Heart right ventricle (tissue), 16 donors: ENCODE results near the gene MROH7. TPM values are rescaled to one million over a fixed set of nuclear protein-coding genes. Genes with fewer than 3 reads are reported as not detected.

Experiments
- ATAC-seq, 8 donors: fragments of 200-7000 bp; cut with Tn5 transposase; one replicate each; pipeline ENCODE4 v1.9.1; 2020; ENCODE audit warnings: mild to moderate bottlenecking in 8 of 8, moderate library complexity in 8 of 8, moderate number of reproducible peaks in 1 of 8
- DNase-seq, 2 donors: peaks; one replicate each; pipeline ENCODE4 v3.0.0-alpha.2; 2020
- H3K27ac ChIP-seq, 10 donors: fragments of 200-600 bp; sonication (generic) in 2 of 10; one replicate each; pipeline versions ENCODE4 v1.5.0 to v1.8.0; 2020 to 2022; ENCODE audit warnings: mild to moderate bottlenecking in 3 of 10
- H3K27me3 ChIP-seq, 7 donors: fragments of 200-600 bp; one replicate each; pipeline ENCODE4 v1.8.0; 2021 to 2022; ENCODE audit warnings: mild to moderate bottlenecking in 2 of 7
- H3K36me3 ChIP-seq, 9 donors: fragments of 200-600 bp; sonication (generic) in 1 of 9; one replicate each; pipeline versions ENCODE4 v1.5.0 to v1.8.0; 2020 to 2022; ENCODE audit warnings: mild to moderate bottlenecking in 2 of 9
- H3K4me1 ChIP-seq, 9 donors: fragments of 200-600 bp; sonication (generic) in 1 of 9; one replicate each; pipeline versions ENCODE4 v1.5.0 to v1.8.0; 2020 to 2022; ENCODE audit warnings: mild to moderate bottlenecking in 4 of 9
- H3K4me3 ChIP-seq, 10 donors: fragments of 200-600 bp; sonication (generic) in 2 of 10; one replicate each; pipeline versions ENCODE4 v1.5.0 to v1.8.0; 2020 to 2022; ENCODE audit warnings: mild to moderate bottlenecking in 7 of 10, moderate library complexity in 2 of 10
- H3K9me3 ChIP-seq, 11 donors: fragments of 200-600 bp in 10 of 11; sonication (generic) in 2 of 11; one replicate each; pipeline versions ENCODE4 v1.5.0 to v1.8.0; 2013 to 2022; ENCODE audit warnings: mild to moderate bottlenecking in 2 of 11, control low read depth in 1 of 11, moderate library complexity in 1 of 11
- WGBS, 2 donors: extraction: QIAGEN DNeasy Blood & Tissue Kit; methylation state at CpG; one replicate each; pipeline ENCODE4 v1.1.7; 2013; ENCODE audit warnings: inconsistent platforms in 1 of 2; 5-methylcytosine and 5-hydroxymethylcytosine counted together
- intact Hi-C, 10 donors: fragments of 100-400 bp; cut with DNase I; formaldehyde crosslinking; loops; one replicate each; pipeline versions ENCODE4 v1.11.1 to v1.14.2; 2022
- polyA plus RNA-seq, 2 donors: library from polyadenylated mRNA; stranded (reverse); fragments of 200-250 nt; gene quantifications; one replicate each; pipeline ENCODE4 v1.2.3, GENCODE V29; 2013
- total RNA-seq, 10 donors: library from RNA; stranded (reverse); fragmentation: NEBNext Ultra II Directional in 3 of 10; extraction: Animal tissue kit (Norgen Biotek cat#: 25700) in 3 of 10; gene quantifications; one replicate each; pipeline versions ENCODE4 v1.2.1 to v1.2.4, GENCODE V29; 2021 to 2023
- TF ChIP-seq, protein P1 (sequence below), 9 donors: fragments of 200-600 bp; sonication (generic) in 2 of 9; IDR thresholded peaks; one replicate each; pipeline versions ENCODE4 v1.5.0 to v1.8.0; 2021 to 2022; ENCODE audit warnings: antibody characterized with exemption in 9 of 9, mild to moderate bottlenecking in 5 of 9, moderate library complexity in 1 of 9
- donor health status: Arrhythmogenic right ventricular cardiomyopathy.
- donor health status: ischemic (EF 13 %, LVEDD 7.1; RV severe dilation, severe dysfunction).
- donor health status: healthy with polysubstance abuse.
- donor health status: DM: no; HTN: yes; CAD: no.
- donor health status: DM: no; HTN: no; CAD: no.
- donor health status: ischemic (EF 25% LVEDD 6.9; RV normal size, moderate dysfunction).
- donor health status: ischemic (EF 25% LVEDD 5.7; RV mildly dilated, moderate dysfunction).
- donor health status: healthy.
- donor health status: DM: yes; HTN: yes; CAD: no.
- donor health status: Ischemic cardiomyopathy.
- donor health status: ischemic (EF 35%, LVEDD 5.7; RV mildly dilated, moderate dysfunction).
- donor health status: nonischemic (EF 11% LVEDD 7.7; RV severe dilation, severe dysfunction).
- donor health status: DM: yes; HTN: yes; CAD: no.
- donor health status: PGD.
- donor health status: ischemic (EF 29% LVEDD 5.4; RV normal size, mild dysfunction).
- donor health status: nonischemic (EF 23%, LVEDD 6.1; RV moderate dilation, normal function).

Gene MROH7
- total and polyA plus RNA-seq, 12 donors: 2.1 to 25.8 (median 12.8) TPM

DNA sequence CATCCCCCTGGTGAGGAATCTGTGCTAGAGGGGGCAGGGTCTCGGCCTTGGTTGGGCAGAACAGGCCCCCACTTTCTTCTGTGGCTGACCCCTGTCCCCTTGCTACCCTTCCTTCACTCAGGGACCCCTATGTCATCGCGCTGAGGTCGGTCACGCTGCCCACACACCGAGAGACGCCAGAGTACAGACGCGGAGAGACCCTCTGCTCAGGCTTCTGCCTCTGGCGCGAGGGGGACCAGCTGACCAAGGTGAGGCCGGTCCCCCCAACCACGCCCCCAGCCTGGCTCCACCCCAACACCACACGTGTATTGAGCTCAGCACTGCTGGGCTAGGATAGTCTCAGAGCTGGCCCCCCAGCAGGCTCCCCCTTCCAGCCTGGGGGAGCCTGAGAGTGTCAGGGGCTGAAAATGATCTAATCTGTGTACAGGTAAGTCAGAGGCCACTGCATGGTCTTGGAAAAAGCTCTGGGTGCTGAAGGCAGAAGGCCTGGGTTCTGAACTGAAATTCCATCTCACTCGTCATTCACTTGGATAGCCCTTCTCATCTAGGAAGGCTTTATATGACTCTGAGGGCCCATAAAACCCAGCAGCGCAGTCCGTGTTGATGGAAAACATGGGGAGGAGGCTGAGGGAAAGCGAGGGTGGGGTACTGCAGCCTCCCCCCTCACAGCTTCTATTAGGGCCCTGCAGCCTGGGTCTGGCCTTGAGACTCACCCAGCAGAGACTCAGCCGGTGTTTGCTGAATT lies 33.6 kb upstream of the MROH7 start:
- DNase-seq (no peak), ATAC-seq (no peak)
- intact Hi-C loops: no loop called here
- 80 to 84% methylated on average over 19 of the region's 19 CpGs for WGBS, 2 donors
- TF ChIP-seq, protein P1, sequence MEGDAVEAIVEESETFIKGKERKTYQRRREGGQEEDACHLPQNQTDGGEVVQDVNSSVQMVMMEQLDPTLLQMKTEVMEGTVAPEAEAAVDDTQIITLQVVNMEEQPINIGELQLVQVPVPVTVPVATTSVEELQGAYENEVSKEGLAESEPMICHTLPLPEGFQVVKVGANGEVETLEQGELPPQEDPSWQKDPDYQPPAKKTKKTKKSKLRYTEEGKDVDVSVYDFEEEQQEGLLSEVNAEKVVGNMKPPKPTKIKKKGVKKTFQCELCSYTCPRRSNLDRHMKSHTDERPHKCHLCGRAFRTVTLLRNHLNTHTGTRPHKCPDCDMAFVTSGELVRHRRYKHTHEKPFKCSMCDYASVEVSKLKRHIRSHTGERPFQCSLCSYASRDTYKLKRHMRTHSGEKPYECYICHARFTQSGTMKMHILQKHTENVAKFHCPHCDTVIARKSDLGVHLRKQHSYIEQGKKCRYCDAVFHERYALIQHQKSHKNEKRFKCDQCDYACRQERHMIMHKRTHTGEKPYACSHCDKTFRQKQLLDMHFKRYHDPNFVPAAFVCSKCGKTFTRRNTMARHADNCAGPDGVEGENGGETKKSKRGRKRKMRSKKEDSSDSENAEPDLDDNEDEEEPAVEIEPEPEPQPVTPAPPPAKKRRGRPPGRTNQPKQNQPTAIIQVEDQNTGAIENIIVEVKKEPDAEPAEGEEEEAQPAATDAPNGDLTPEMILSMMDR (IDR thresholded peaks at IDR 0.05): no peak
- no peaks in the 10 kb centered on the region for H3K9me3 ChIP-seq
- H3K36me3 ChIP-seq: peaks cover 0 to 53% (median 8%) of the 10 kb centered on the region in 9 donors
- H3K27ac ChIP-seq: no peak overlapping the region
- no peaks in the 10 kb centered on the region for H3K27me3 ChIP-seq
- no peak overlapping the region for H3K4me3 ChIP-seq
- H3K4me1 ChIP-seq: peaks cover 0 to 9% (median 0%) of the 10 kb centered on the region in 9 donors

DNA sequence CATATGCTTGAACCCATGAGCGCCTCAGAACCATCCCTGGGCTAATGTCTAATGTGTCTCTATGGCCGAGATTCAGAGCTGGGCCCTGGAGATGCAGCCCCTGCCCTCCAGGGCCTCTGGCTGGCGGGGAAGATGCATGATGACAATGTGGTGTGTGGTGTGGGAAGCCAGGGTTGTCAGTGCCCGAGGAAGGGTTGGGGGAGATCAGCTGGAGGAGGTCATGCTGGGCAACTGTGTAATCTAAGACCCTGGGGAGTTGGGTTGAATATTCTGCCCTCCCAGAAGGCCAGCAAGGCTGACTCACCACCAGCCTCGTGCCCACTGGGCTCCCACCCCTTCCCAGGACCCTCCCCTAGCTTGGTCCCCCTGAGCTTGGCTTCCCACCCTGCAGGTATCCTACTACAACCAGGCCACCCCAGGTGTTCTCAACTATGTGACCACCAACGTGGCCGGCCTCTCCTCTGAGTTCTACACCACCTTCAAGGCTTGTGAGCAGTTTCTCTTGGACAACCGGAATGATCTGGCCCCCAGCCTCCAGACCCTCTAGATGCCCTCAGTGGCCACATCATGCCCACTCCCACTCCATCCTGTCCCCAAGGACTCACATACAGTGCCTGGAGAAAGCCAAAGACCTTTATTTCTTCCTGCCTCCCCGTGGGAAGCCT lies 32.9 kb upstream of the MROH7 start:
- H3K36me3 ChIP-seq: peaks cover 0 to 49% (median 8%) of the 10 kb centered on the region in 9 donors
- ATAC-seq: no peak
- H3K27me3 ChIP-seq: no peaks in the 10 kb centered on the region
- no peak overlapping the region for H3K27ac ChIP-seq
- TF ChIP-seq, protein P1 (IDR thresholded peaks at IDR 0.05): no peak
- WGBS, 2 donors: 74 to 81% methylated on average over 8 to 9 of the region's 9 CpGs
- H3K4me3 ChIP-seq: no peak overlapping the region
- DNase-seq: no peak
- intact Hi-C loops: no loop called here
- no peaks in the 10 kb centered on the region for H3K9me3 ChIP-seq
- peaks cover 0 to 9% (median 0%) of the 10 kb centered on the region in 9 donors for H3K4me1 ChIP-seq

DNA sequence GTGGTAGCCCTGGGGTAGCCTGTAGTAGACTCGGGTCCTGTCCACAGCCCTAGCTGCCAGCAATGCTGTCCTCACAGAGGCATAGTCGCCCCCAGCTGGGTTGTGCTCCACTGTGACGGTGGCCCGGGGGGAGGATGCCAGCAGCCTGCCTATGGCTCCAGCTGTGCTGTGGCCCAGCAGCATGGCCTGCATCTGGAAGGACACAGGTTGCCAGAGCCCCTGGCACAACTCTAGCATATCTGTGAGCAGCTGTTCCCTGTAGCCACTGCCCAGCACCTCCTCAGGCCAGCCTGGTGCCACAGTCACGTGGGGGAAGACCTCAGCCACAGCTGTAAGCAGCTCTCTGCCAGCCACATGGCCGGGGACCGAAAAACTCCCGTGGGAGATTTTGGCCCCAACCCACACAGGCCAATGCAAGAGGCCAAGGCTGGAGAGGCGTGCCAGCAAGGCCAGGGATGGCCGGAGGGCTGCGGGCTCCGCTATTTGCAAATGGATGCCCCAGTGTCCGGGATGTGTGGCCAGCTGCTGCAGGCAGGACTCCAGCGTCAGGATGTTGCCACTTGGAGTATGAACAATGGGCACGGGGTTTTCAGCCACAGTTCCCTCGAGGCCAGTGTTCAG lies 32.2 kb upstream of the MROH7 start:
- 52 to 61% methylated on average over 16 of the region's 16 CpGs for WGBS, 2 donors
- ATAC-seq (peak in 6 of 8 donors; percentile 13 to 44 (median 22)), DNase-seq (no peak)
- Histone ChIP-seq H3K27ac (no peak overlapping the region), H3K4me3 (no peak overlapping the region), H3K9me3 (no peaks in the 10 kb centered on the region), H3K36me3 (peaks cover 0 to 44% (median 6%) of the 10 kb centered on the region in 9 donors), H3K4me1 (peaks cover 0 to 9% (median 0%) of the 10 kb centered on the region in 9 donors), H3K27me3 (no peaks in the 10 kb centered on the region)
- intact Hi-C loops: no loop called here
- TF ChIP-seq, protein P1 (IDR thresholded peaks at IDR 0.05): no peak

DNA sequence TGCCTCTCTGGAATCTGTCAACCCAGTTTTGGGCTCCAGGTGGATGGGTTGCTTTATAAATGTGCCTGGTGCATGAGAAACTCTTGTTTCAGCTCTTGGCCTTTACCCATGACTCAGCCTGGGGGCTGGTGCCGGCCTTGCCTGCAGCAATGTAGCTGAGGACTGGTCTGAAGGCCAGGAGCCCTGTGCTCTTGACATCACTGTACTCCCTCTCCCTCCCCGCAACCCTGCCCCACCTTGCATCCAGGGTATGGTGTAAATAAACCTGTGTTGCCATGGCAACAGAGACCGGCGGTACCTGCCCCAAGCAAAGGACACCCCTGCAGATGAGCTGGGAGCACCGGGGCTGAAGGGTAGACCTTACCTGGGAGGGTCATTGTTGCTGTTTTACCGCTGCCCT lies 31.5 kb upstream of the MROH7 start:
- no peaks in the 10 kb centered on the region for H3K27me3 ChIP-seq
- no peak overlapping the region for H3K27ac ChIP-seq
- intact Hi-C loops: no loop called here
- TF ChIP-seq, protein P1 (IDR thresholded peaks at IDR 0.05): no peak
- H3K36me3 ChIP-seq: peaks cover 0 to 39% (median 0%) of the 10 kb centered on the region in 9 donors
- no peaks in the 10 kb centered on the region for H3K9me3 ChIP-seq
- DNase-seq (no peak), ATAC-seq (peak in 2 of 8 donors; percentile 8 to 11)
- H3K4me1 ChIP-seq: peaks cover 0 to 9% (median 0%) of the 10 kb centered on the region in 9 donors
- H3K4me3 ChIP-seq: no peak overlapping the region
- 57 to 78% methylated on average over 6 of the region's 6 CpGs for WGBS, 2 donors
